Measurements from ENCODE around the gene ASAP2. TPM values are rescaled to one million over a fixed set of nuclear protein-coding genes. Genes with fewer than 3 reads are reported as not detected.

The ASAP2 gene
- total RNA-seq, 1 experiment from 2014 or later, result 12.6 TPM

DNA sequence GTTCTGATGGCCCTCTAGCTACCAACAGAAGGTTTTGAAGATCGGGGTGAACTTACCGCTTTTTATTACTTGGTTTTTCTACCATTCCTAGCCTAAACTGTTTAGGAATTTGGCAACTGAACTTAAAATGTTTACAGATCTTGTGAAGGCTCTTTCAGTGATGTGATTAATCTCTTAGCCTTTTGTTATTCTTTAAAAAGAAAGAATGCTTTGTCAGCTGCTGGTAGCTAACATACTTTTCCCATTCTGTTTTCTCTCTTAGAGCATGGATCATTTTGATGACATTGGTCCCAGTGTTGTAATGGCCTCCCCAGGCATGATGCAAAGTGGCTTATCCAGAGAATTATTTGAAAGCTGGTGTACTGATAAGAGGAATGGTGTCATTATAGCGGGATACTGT lies 234.9 kb downstream of the ASAP2 start:
- Histone ChIP-seq H4K20me1 (ENCODE audit: control insufficient read depth, insufficient read depth, insufficient read length) (no peaks in the 10 kb centered on the region), H2AFZ (ENCODE audit: low read length) (no peak overlapping the region), H3K4ac (ENCODE audit: low read depth, low read length) (no peak overlapping the region), H4K91ac (ENCODE audit: insufficient read length, low read depth, low read length) (no peak overlapping the region), H3K79me2 (ENCODE audit: insufficient read depth, low read length) (no peaks in the 10 kb centered on the region), H3K4me1 (ENCODE audit: insufficient read depth, low read length) (no peaks in the 10 kb centered on the region), H3K79me1 (ENCODE audit: insufficient read depth, low read depth, low read length, poor library complexity, severe bottlenecking) (no peaks in the 10 kb centered on the region), H2BK15ac (ENCODE audit: low read depth, low read length) (no peak overlapping the region), H3K4me2 (ENCODE audit: insufficient read depth, insufficient read length, low read length) (no peak overlapping the region), H2BK5ac (ENCODE audit: insufficient read length, low read length) (no peak overlapping the region), H2AK5ac (ENCODE audit: insufficient read length, low read length) (no peak overlapping the region), H3K9ac (ENCODE audit: extremely low read depth, insufficient read length, low read length) (no peak overlapping the region), H4K8ac (replicated peaks; ENCODE audit: insufficient read length, low read depth, low read length) (no peak overlapping the region), H3K23ac (ENCODE audit: insufficient read length, low read depth, low read length) (no peak overlapping the region), H2BK120ac (ENCODE audit: low read depth, low read length, poor library complexity, severe bottlenecking) (no peak overlapping the region), H3K14ac (ENCODE audit: insufficient read depth, low read length) (no peak overlapping the region), H3K56ac (ENCODE audit: insufficient read length, low read depth, low read length) (no peak overlapping the region), H4K5ac (ENCODE audit: insufficient read length, low read depth, low read length) (no peak overlapping the region), H2BK20ac (ENCODE audit: low read depth, low read length, poor library complexity, severe bottlenecking) (no peak overlapping the region), H3K27ac (ENCODE audit: insufficient read length, low read depth, low read length) (no peak overlapping the region), H3T11ph (ENCODE audit: low read length) (no peak overlapping the region), H2BK12ac (ENCODE audit: insufficient read length, low read depth, low read length) (no peak overlapping the region), H3K9me3 (ENCODE audit: control insufficient read depth, low read depth, low read length) (no peaks in the 10 kb centered on the region), H3K23me2 (ENCODE audit: insufficient read length, low read depth, low read length, poor library complexity, severe bottlenecking) (no peaks in the 10 kb centered on the region), H3K27me3 (ENCODE audit: insufficient read depth, low read length) (no peaks in the 10 kb centered on the region), H3K18ac (ENCODE audit: insufficient read length, low read depth, low read length) (no peak overlapping the region)
- no peak for DNase-seq
- Mint-ChIP-seq H3K4me3 (no peak overlapping the region), H3K4me1 (no peaks in the 10 kb centered on the region), H3K36me3 (ENCODE audit: insufficient read depth in 1 of 3, low read depth in 3 of 3) (peaks cover 38 to 75% (median 70%) of the 10 kb centered on the region in 3 experiments; a peak in 6 of 7 replicates), H3K27me3 (ENCODE audit: low read depth) (no peaks in the 10 kb centered on the region), H3K27ac (no peak overlapping the region), H3K9me3 (no peaks in the 10 kb centered on the region)
- no CpG with 5 or more reads among the region's 3 CpGs for WGBS (ENCODE audit: extremely low coverage, insufficient read length, low lambda C conversion rate)
- TF ChIP-seq, protein P1, sequence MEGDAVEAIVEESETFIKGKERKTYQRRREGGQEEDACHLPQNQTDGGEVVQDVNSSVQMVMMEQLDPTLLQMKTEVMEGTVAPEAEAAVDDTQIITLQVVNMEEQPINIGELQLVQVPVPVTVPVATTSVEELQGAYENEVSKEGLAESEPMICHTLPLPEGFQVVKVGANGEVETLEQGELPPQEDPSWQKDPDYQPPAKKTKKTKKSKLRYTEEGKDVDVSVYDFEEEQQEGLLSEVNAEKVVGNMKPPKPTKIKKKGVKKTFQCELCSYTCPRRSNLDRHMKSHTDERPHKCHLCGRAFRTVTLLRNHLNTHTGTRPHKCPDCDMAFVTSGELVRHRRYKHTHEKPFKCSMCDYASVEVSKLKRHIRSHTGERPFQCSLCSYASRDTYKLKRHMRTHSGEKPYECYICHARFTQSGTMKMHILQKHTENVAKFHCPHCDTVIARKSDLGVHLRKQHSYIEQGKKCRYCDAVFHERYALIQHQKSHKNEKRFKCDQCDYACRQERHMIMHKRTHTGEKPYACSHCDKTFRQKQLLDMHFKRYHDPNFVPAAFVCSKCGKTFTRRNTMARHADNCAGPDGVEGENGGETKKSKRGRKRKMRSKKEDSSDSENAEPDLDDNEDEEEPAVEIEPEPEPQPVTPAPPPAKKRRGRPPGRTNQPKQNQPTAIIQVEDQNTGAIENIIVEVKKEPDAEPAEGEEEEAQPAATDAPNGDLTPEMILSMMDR (conservative IDR thresholded peaks at IDR 0.05), result no peak

All from H9 (cell line).